ENCODE measurements around the gene CDKN2B-AS1.

GRCh38 chr9:22142671-22143070 is 148.1 kb downstream of the CDKN2B-AS1 start:
- no peak for TF ChIP-seq POLR2A (IDR thresholded peaks at IDR 0.05)
- TF ChIP-seq CTCF (IDR thresholded peaks at IDR 0.05), result no peak
